Choroid plexus epithelial cell (primary cell): ENCODE data around the gene LYZL4.

Source experiments
- DNase-seq: peaks from one replicate; pipeline ENCODE4 v3.0.0-alpha.2; 2010; ENCODE audit warnings: low read depth
- H3K4me3 ChIP-seq: 2 replicates; pipeline ENCODE4 v1.5.1; 2011; ENCODE audit warnings: low read depth, mild to moderate bottlenecking, control low read depth, low read length, moderate library complexity
- CTCF ChIP-seq: conservative IDR thresholded peaks from 2 replicates; pipeline ENCODE4 v1.5.1; 2011; ENCODE audit warnings: low read depth, mild to moderate bottlenecking, control low read depth, inconsistent platforms, low read length, moderate library complexity

The LYZL4 gene

GRCh38 chr3:42440924-42441323 is 30.5 kb upstream of the LYZL4 start:
- H3K4me3 ChIP-seq = no peak overlapping the region
- TF ChIP-seq CTCF = no peak
- DNase-seq = no peak

- no peak for DNase-seq
- H3K4me3 ChIP-seq = no peak overlapping the region
- no peak for TF ChIP-seq CTCF
Observed at GRCh38 chr3:42439261-42440115, 29.1 kb upstream of the LYZL4 start.

- DNase-seq = no peak
- TF ChIP-seq CTCF = no peak
Observed at GRCh38 chr3:42438758-42439157, 28.3 kb upstream of the LYZL4 start.

DNA sequence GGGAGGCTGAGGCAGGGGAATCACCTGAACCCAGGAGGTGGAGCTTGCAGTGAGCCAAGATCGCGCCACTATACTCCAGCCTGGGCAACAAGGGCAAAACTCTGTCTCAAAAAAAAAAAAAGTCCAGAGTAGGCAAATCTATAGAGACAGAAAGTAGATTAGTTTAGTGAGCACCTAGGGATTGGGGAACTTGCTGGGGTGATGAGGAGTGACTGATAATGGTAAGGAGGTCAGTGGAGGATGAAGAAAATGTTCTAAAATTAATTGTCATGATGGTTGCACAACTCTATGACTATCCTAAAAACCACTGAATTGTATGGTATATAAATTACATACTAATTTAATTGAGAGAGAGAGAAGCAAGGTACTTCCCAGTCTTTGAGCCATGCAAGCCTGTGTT is 27.8 kb upstream of the LYZL4 start:
- no peak for DNase-seq
- TF ChIP-seq CTCF = no peak
- H3K4me3 ChIP-seq = no peak overlapping the region

More at GRCh38 chr3:42438758-42439157, 28.3 kb upstream of the LYZL4 start:
- no peak overlapping the region for H3K4me3 ChIP-seq

DNA sequence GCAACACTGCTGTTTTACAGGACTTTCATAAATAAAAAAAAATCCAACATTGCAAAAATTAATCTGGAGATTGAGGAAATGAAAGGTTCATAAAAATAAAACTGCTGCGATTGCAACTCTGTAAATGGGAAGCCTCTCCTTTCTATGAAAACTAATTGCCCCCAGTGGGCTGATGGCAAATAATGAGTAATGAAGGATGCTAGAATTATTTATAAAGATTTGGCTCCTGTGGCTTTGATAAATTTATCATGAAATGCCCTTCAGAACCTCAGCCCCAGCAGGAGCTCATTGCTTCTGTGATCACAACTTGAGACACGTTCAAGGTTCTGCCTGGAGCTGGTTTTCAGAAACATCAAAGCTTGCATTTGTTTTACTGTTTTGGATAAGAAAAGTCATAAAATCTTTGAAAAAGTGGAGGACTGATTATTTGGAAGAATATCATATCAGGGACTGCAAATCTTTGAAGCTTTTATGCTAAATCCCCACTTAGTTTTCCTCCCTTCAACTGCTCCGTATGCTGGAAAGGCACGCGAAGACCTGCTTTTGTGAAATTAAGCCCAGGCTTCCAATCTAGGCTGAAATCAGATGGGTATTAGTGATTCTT is 24.5 kb upstream of the LYZL4 start:
- H3K4me3 ChIP-seq = no peak overlapping the region
- TF ChIP-seq CTCF = no peak
- no peak for DNase-seq

- DNase-seq = no peak
- no peak for TF ChIP-seq CTCF
Observed at GRCh38 chr3:42432485-42432884, 22.1 kb upstream of the LYZL4 start.

More at GRCh38 chr3:42432485-42432884, 22.1 kb upstream of the LYZL4 start:
- no peak overlapping the region for H3K4me3 ChIP-seq
